Neural progenitor cell (in vitro differentiated cells): ENCODE measurements around the gene SCNN1B.

Experiments used
- EZH2 ChIP-seq: fragments of 200-600 bp; sonication (generic); IDR thresholded peaks from 2 replicates; pipeline ENCODE4 v1.6.1; 2017; ENCODE audit warnings: antibody characterized with exemption, mild to moderate bottlenecking, moderate library complexity
- EZH2phosphoT487 ChIP-seq: fragments of 200-600 bp; sonication (generic); IDR thresholded peaks from 2 replicates; pipeline ENCODE4 v1.6.1; 2017; ENCODE audit warnings: antibody characterized with exemption
- TF ChIP-seq, protein P1 (sequence below): fragments of 200-600 bp; sonication (generic); IDR thresholded peaks from 2 replicates; pipeline ENCODE4 v1.5.1; 2017; ENCODE audit warnings: antibody characterized with exemption, mild to moderate bottlenecking

DNA sequence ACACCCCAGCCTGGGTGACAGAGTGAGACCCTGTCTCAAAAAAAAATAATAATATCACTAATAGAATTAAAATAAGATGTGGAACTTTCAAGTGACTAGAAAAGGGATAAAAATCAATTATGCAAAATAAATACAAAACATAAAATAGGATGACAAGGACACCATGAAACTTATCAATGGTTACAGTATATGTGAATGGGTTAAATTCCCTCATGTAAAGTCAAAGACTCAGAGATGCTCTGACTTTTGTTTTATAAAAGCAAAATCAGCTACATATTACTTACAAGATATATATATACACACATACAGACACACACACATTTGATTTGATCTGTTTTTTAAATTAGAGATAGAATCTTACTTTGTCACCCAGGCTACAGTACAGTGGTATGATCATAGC is 33.5 kb upstream of the SCNN1B start:
- TF ChIP-seq, protein P1, sequence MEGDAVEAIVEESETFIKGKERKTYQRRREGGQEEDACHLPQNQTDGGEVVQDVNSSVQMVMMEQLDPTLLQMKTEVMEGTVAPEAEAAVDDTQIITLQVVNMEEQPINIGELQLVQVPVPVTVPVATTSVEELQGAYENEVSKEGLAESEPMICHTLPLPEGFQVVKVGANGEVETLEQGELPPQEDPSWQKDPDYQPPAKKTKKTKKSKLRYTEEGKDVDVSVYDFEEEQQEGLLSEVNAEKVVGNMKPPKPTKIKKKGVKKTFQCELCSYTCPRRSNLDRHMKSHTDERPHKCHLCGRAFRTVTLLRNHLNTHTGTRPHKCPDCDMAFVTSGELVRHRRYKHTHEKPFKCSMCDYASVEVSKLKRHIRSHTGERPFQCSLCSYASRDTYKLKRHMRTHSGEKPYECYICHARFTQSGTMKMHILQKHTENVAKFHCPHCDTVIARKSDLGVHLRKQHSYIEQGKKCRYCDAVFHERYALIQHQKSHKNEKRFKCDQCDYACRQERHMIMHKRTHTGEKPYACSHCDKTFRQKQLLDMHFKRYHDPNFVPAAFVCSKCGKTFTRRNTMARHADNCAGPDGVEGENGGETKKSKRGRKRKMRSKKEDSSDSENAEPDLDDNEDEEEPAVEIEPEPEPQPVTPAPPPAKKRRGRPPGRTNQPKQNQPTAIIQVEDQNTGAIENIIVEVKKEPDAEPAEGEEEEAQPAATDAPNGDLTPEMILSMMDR: no peak
- no peak for TF ChIP-seq EZH2
- no peak for TF ChIP-seq EZH2phosphoT487
